Prostate gland (tissue), 2 donors: ENCODE measurements around the gene PPP1R13B. TPM values are rescaled to one million over a fixed set of nuclear protein-coding genes. Genes with fewer than 3 reads are reported as not detected.
A peak's percentile ranks its signal among the peaks of the same experiment; 100 is the strongest.

Experiments used
- DNase-seq: peaks from one replicate; pipeline ENCODE4 v3.0.0-alpha.2; 2019; ENCODE audit warnings: low spot score
- H3K27ac ChIP-seq, 2 donors: fragments of 200-600 bp; sonication (generic); 2 replicates each; pipeline ENCODE4 v1.5.1; 2017 to 2019
- H3K27me3 ChIP-seq: fragments of 200-600 bp; sonication (generic); replicated peaks from 2 replicates; pipeline ENCODE4 v1.5.1; 2019; ENCODE audit not compliant: insufficient read depth
- H3K36me3 ChIP-seq, 2 donors: fragments of 200-600 bp; sonication (generic); 1 replicate in 1 of 2; 2 replicates in 1 of 2; pipeline versions ENCODE4 v1.5.1 to v1.8.1; 2017 to 2019
- H3K4me1 ChIP-seq: fragments of 200-600 bp; sonication (generic); replicated peaks from 2 replicates; pipeline ENCODE4 v1.5.1; 2019
- H3K4me3 ChIP-seq, 2 donors: fragments of 200-600 bp; sonication (generic); 2 replicates each; pipeline ENCODE4 v1.5.1; 2017 to 2019
- H3K9me3 ChIP-seq: fragments of 200-600 bp; sonication (generic); 2 replicates; pipeline ENCODE4 v1.5.1; 2017
- POLR2A ChIP-seq: fragments of 450-650 bp; IDR thresholded peaks from one replicate; pipeline ENCODE4 v1.6.1; 2016; ENCODE audit warnings: antibody characterized with exemption, mild to moderate bottlenecking
- POLR2AphosphoS5 ChIP-seq: sonication (generic); formaldehyde crosslinking; IDR thresholded peaks from one replicate; pipeline ENCODE4 v1.6.1; 2017; ENCODE audit warnings: antibody characterized with exemption
- whole genome bisulfite sequencing: methylation state at CpG from one replicate; pipeline ENCODE4 v1.1.5; 2018; 5-methylcytosine and 5-hydroxymethylcytosine counted together
- intact Hi-C: fragments of 100-400 bp; cut with DNase I; formaldehyde crosslinking; loops from one replicate; pipeline ENCODE4 v1.14.2; 2022
- total RNA-seq, 2 donors: library from RNA; depleted of rRNA; stranded (reverse); fragments of >200 nt; gene quantifications; one replicate each; pipeline ENCODE4 v1.1.0, GENCODE V29; 2016
- TF ChIP-seq, protein P1 (sequence below), 4 experiments: fragments of 200-600 bp in 2 of 4; fragments of 450-650 bp in 2 of 4; sonication (generic) in 2 of 4; IDR thresholded peaks; 1 replicate in 3 of 4; 2 replicates in 1 of 4; pipeline ENCODE4 v1.5.1; 2016 to 2019; ENCODE audit warnings: antibody characterized with exemption in 4 of 4, mild to moderate bottlenecking in 2 of 4, moderate library complexity in 2 of 4

The PPP1R13B gene
- total RNA-seq, 2 donors from 2014 or later: 48.2 to 64.6 TPM

DNA sequence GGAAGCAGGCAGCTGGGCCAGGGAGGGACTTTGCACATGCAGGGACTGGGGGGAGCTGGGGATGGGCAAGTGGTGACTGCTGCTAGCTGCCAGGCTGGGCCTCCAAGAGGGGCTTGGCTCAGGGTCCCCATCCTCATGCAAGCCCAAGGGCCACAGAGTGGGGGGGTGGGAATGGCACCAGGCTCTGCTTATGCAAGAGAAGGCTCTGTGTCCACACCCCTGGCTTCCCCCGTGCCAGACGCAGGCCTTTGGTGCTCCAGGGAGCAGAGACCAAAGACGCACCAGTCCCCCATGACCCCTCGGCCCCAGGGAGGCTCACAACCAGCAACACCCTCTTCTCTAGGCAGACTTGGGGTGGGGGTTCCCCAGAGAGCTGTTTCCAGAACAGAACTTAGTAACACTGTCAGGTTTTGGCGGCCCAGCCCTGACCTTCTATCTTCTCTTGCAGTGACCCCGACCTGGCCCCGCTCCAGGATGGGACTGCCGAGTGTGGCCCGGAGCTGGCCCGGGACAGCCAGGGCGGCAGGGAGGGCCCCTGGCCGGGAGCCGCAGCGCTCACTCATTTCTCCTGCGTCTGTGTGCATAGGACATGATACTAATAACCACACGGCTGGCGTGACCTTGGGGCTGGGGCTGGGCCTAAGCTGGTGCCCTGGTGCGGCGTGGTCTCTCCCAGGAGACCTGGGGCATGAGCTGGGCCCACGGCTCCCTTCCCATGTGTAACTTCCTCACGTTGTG is 146.5 kb downstream of the PPP1R13B start:
- TF ChIP-seq, protein P1, sequence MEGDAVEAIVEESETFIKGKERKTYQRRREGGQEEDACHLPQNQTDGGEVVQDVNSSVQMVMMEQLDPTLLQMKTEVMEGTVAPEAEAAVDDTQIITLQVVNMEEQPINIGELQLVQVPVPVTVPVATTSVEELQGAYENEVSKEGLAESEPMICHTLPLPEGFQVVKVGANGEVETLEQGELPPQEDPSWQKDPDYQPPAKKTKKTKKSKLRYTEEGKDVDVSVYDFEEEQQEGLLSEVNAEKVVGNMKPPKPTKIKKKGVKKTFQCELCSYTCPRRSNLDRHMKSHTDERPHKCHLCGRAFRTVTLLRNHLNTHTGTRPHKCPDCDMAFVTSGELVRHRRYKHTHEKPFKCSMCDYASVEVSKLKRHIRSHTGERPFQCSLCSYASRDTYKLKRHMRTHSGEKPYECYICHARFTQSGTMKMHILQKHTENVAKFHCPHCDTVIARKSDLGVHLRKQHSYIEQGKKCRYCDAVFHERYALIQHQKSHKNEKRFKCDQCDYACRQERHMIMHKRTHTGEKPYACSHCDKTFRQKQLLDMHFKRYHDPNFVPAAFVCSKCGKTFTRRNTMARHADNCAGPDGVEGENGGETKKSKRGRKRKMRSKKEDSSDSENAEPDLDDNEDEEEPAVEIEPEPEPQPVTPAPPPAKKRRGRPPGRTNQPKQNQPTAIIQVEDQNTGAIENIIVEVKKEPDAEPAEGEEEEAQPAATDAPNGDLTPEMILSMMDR (IDR thresholded peaks at IDR 0.05): no peak
- TF ChIP-seq POLR2A (no peak), POLR2AphosphoS5 (no peak)
- intact Hi-C loops: no loop called here
- no peak for DNase-seq
- no peaks in the 10 kb centered on the region for H3K27me3 ChIP-seq
- H3K36me3 ChIP-seq: no peaks in the 10 kb centered on the region
- no peaks in the 10 kb centered on the region for H3K9me3 ChIP-seq
- H3K27ac ChIP-seq: no peak overlapping the region
- H3K4me1 ChIP-seq: peaks cover 31% of the 10 kb centered on the region
- H3K4me3 ChIP-seq: no peak overlapping the region
- whole genome bisulfite sequencing: 84% methylated on average over 21 of the region's 21 CpGs

DNA sequence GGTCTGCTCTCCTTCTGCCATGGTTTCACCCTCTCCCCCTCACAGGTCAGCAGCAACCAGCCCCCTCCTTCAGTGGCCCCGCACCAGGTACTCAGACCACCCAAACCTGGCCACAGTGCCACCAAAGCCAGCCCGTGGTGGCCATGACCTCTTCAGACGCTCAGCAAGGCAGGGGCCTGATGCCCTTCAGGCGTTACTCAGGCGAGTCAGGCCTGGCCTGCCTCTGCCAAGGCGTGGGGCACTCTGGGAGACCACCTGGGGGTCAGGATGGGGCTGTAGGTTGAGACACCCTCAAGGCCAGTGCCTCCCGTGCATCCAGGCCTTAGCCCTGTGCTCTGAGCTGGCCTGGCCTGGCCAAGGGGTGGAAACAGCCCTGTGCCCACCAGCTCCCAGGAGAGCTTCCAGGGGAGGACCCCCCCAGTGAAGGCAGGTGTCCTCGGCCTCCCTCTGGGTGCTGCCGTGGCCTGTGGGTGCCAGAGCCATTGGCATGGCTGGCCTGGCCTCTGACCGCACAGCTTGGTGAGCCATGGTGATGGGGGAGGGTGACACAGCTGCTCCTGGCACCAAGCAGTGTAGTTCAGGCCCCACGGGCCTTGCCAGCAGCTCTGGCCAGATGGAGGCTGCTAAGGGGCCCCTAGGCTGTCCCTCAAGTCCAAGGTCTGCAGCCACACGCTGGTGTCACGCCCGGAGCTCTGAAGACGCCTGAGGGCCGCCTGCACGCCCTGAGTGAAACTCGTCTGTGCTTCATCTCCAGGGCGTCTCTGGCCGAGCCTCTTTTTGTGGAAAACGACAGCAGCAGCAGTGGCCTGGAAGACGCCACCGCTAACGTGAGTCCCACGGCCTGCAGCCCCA is 147.2 kb downstream of the PPP1R13B start:
- peaks cover 24% of the 10 kb centered on the region for H3K4me1 ChIP-seq
- DNase-seq: no peak
- no peaks in the 10 kb centered on the region for H3K9me3 ChIP-seq
- H3K27ac ChIP-seq: no peak overlapping the region
- 79% methylated on average over 25 of the region's 25 CpGs for WGBS
- H3K4me3 ChIP-seq: no peak overlapping the region
- intact Hi-C loops: no loop called here
- no peaks in the 10 kb centered on the region for H3K36me3 ChIP-seq
- TF ChIP-seq POLR2AphosphoS5 (no peak), POLR2A (no peak)
- TF ChIP-seq, protein P1 (IDR thresholded peaks at IDR 0.05): no peak
- H3K27me3 ChIP-seq: no peaks in the 10 kb centered on the region

DNA sequence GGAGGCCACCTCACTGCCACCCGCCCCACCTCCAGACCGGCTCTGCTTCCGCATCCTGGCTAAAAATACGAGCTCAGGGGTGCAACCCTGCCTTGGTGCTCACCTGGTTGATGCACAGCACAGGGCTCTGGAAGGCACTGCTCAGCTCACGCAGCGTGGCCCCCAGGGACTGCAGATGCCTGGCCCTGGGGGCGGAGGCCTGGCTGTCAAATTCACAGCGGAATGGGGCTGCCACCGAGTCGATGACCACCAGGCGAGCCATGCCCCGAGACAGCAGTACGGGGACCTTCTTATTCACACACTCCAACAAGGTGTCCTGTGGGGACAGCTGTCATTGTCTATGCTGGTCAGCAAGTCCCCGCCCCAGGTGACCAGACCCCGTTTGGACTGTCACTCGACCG is 148.1 kb downstream of the PPP1R13B start:
- Histone ChIP-seq H3K9me3 (no peaks in the 10 kb centered on the region), H3K27ac (peak overlapping the region in 1 of 2 donors; percentile 80), H3K36me3 (peaks cover 0 to 3% of the 10 kb centered on the region in 2 donors), H3K4me3 (no peak overlapping the region), H3K4me1 (peaks cover 24% of the 10 kb centered on the region), H3K27me3 (no peaks in the 10 kb centered on the region)
- DNase-seq: no peak
- WGBS: 91% methylated on average over 17 of the region's 17 CpGs
- intact Hi-C loops: no loop called here
- TF ChIP-seq, protein P1 (IDR thresholded peaks at IDR 0.05): no peak
- TF ChIP-seq POLR2AphosphoS5: no peak
- TF ChIP-seq POLR2A: no peak

DNA sequence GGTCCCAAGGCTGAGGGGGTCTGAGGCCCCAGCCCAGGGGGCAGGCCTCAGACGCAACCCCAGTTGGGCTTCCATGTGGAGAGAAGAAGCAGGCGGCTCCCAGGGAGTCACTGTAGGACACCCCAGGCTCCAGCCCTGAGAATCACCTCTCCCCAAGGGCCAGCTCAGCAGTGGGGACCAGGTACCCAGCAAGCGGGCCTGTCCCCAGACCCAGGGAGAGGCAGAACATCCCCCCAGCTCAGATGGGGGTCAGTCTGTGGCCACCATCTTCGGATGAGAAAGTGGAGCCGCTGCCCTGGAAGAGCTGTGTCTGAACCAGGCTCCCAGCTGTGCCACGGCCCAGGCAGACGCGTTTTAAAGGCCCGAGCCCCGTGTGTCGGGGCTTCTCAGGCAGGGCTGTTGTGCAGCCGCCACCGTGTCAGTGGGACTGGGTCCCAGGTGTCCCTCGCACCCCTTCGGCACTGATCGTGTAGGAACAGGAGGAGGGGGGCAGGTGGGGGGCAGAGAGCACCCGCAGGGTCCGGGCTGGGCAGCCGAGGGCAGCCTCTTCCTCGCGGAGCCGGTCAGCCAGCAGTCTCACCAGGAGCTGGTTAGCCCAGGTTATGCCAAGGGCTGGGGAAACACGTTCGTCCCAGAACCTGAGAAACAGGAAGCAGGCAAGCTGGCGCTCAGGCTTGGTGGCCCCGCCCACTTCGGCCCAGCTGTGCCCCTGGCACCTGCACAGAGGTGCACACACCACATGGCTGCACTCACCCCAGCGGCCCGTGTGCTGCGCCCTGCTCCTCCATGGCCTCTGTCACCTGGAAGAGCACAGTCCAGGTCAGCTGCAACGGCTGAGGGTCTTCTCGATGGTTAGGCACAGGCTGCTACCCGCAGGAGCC is 148.8 kb downstream of the PPP1R13B start:
- Histone ChIP-seq H3K36me3 (peaks cover 0 to 9% of the 10 kb centered on the region in 2 donors), H3K4me1 (peaks cover 28% of the 10 kb centered on the region), H3K27me3 (no peaks in the 10 kb centered on the region), H3K4me3 (no peak overlapping the region), H3K27ac (peak overlapping the region; percentile 69 to 80), H3K9me3 (no peaks in the 10 kb centered on the region)
- intact Hi-C loops: no loop called here
- WGBS: 62% methylated on average over 22 of the region's 33 CpGs
- peak; percentile 63 for TF ChIP-seq POLR2A
- peak; percentile 87 for TF ChIP-seq POLR2AphosphoS5
- TF ChIP-seq, protein P1 (IDR thresholded peaks at IDR 0.05): peak in 1 of 4 experiments; percentile 12
- DNase-seq: peak; percentile 87
